Mesendoderm (in vitro differentiated cells): ENCODE data around the gene FBLN7.

Source experiments
- DNase-seq: peaks from one replicate; pipeline ENCODE4 v3.0.0; 2013
- H2AK5ac ChIP-seq: 2 replicates; pipeline ENCODE4 v1.6.1; 2013; ENCODE audit warnings: low read length, inconsistent platforms
- H2BK120ac ChIP-seq: 2 replicates; pipeline ENCODE4 v1.6.1; 2013; ENCODE audit warnings: low read depth, mild to moderate bottlenecking, low read length, moderate library complexity, mixed read lengths
- H2BK15ac ChIP-seq: replicated peaks from 2 replicates; pipeline ENCODE4 v1.6.1; 2013; ENCODE audit warnings: low read depth, mild to moderate bottlenecking, moderate library complexity
- H2BK5ac ChIP-seq: 2 replicates; pipeline ENCODE4 v1.6.1; 2013; ENCODE audit warnings: low read length, inconsistent platforms
- H3K18ac ChIP-seq: 2 replicates; pipeline ENCODE4 v1.6.1; 2013; ENCODE audit warnings: mild to moderate bottlenecking, low read length, mixed read lengths
- H3K23ac ChIP-seq: one replicate; pipeline ENCODE4 v1.6.1; 2013; ENCODE audit warnings: low read length
- H3K27ac ChIP-seq: 2 replicates; pipeline ENCODE4 v1.5.1; 2013; ENCODE audit warnings: low read depth, mild to moderate bottlenecking, inconsistent platforms, low read length, moderate library complexity
- H3K27me3 ChIP-seq: 2 replicates; pipeline ENCODE4 v1.6.1; 2013; ENCODE audit warnings: low read length, control low read depth, mild to moderate bottlenecking, inconsistent platforms; ENCODE audit not compliant: insufficient read depth, poor library complexity
- H3K36me3 ChIP-seq: 2 replicates; pipeline ENCODE4 v1.6.1; 2013; ENCODE audit warnings: low read length, inconsistent platforms; ENCODE audit not compliant: control insufficient read depth, insufficient read depth
- H3K4ac ChIP-seq: one replicate; pipeline ENCODE4 v1.6.1; 2013; ENCODE audit warnings: low read depth, mild to moderate bottlenecking, low read length, moderate library complexity
- H3K4me1 ChIP-seq: 2 replicates; pipeline ENCODE4 v1.6.1; 2013; ENCODE audit warnings: low read depth, low read length, inconsistent platforms; ENCODE audit not compliant: control insufficient read depth
- H3K4me2 ChIP-seq: 2 replicates; pipeline ENCODE4 v1.6.1; 2013; ENCODE audit warnings: low read length
- H3K4me3 ChIP-seq: 2 replicates; pipeline ENCODE4 v1.5.1; 2013; ENCODE audit warnings: mild to moderate bottlenecking, low read length
- H3K56ac ChIP-seq: one replicate; pipeline ENCODE4 v1.6.1; 2013; ENCODE audit warnings: low read length
- H3K79me1 ChIP-seq: 2 replicates; pipeline ENCODE4 v1.6.1; 2013; ENCODE audit warnings: low read length, inconsistent platforms
- H3K79me2 ChIP-seq: 2 replicates; pipeline ENCODE4 v1.6.1; 2013; ENCODE audit warnings: mild to moderate bottlenecking, low read length; ENCODE audit not compliant: control insufficient read depth, insufficient read depth
- H3K9ac ChIP-seq: 2 replicates; pipeline ENCODE4 v1.6.1; 2013; ENCODE audit warnings: low read length, inconsistent platforms
- H4K5ac ChIP-seq: one replicate; pipeline ENCODE4 v1.6.1; 2013; ENCODE audit warnings: low read length
- H4K8ac ChIP-seq: one replicate; pipeline ENCODE4 v1.6.1; 2013; ENCODE audit warnings: low read depth, mild to moderate bottlenecking, control low read depth, low read length, moderate library complexity
- WGBS: extraction: QIAGEN DNeasy Blood & Tissue Kit; methylation state at CpG from one replicate; pipeline ENCODE4 v1.1.7; 2013; ENCODE audit warnings: low lambda C conversion rate, missing lambda C conversion rate; ENCODE audit not compliant: insufficient coverage; ENCODE audit errors: extremely low coverage; 5-methylcytosine and 5-hydroxymethylcytosine counted together

The FBLN7 gene

GRCh38 chr2:112121682-112122254 lies 16.4 kb upstream of the FBLN7 start:
- Histone ChIP-seq H2BK120ac (no peak overlapping the region), H2AK5ac (no peak overlapping the region), H3K79me2 (no peaks in the 10 kb centered on the region), H3K36me3 (no peaks in the 10 kb centered on the region), H3K56ac (no peak overlapping the region), H3K4ac (no peak overlapping the region), H2BK15ac (no peak overlapping the region), H3K4me2 (no peak overlapping the region), H2BK5ac (no peak overlapping the region), H3K4me1 (no peaks in the 10 kb centered on the region), H3K23ac (no peak overlapping the region), H3K27me3 (no peaks in the 10 kb centered on the region), H3K27ac (no peak overlapping the region), H3K9ac (no peak overlapping the region), H4K8ac (no peak overlapping the region), H3K18ac (no peak overlapping the region), H4K5ac (no peak overlapping the region), H3K4me3 (no peak overlapping the region), H3K79me1 (no peaks in the 10 kb centered on the region)
- DNase-seq, result peak; percentile 42

GRCh38 chr2:112129060-112129459 lies 9.1 kb upstream of the FBLN7 start:
- Histone ChIP-seq H3K18ac (no peak overlapping the region), H2AK5ac (no peak overlapping the region), H3K9ac (no peak overlapping the region), H3K4me3 (no peak overlapping the region), H2BK15ac (no peak overlapping the region), H3K79me2 (no peaks in the 10 kb centered on the region), H3K27ac (no peak overlapping the region), H3K23ac (no peak overlapping the region), H3K79me1 (no peaks in the 10 kb centered on the region), H3K4me2 (no peak overlapping the region), H4K8ac (no peak overlapping the region), H3K4ac (no peak overlapping the region), H2BK120ac (no peak overlapping the region), H4K5ac (no peak overlapping the region), H2BK5ac (no peak overlapping the region), H3K27me3 (no peaks in the 10 kb centered on the region), H3K56ac (no peak overlapping the region), H3K4me1 (no peaks in the 10 kb centered on the region), H3K36me3 (no peaks in the 10 kb centered on the region)
- DNase-seq, result no peak
- WGBS, result no CpG with 5 or more reads among the region's 1 CpG

- peaks cover 6% of the 10 kb centered on the region for H3K27me3 ChIP-seq
- H3K4me3 ChIP-seq, result no peak overlapping the region
- no peak overlapping the region for H2AK5ac ChIP-seq
- no peak overlapping the region for H4K8ac ChIP-seq
- H4K5ac ChIP-seq, result no peak overlapping the region
- H2BK5ac ChIP-seq, result no peak overlapping the region
- no peak overlapping the region for H3K9ac ChIP-seq
- H3K79me1 ChIP-seq, result no peaks in the 10 kb centered on the region
- no peak overlapping the region for H3K18ac ChIP-seq
- H3K23ac ChIP-seq, result no peak overlapping the region
- no peak overlapping the region for H3K27ac ChIP-seq
- no peaks in the 10 kb centered on the region for H3K36me3 ChIP-seq
- no peaks in the 10 kb centered on the region for H3K79me2 ChIP-seq
- no peak for DNase-seq
- peaks cover 3% of the 10 kb centered on the region for H3K4me1 ChIP-seq
- no peak overlapping the region for H3K4me2 ChIP-seq
- no peak overlapping the region for H2BK15ac ChIP-seq
- H3K4ac ChIP-seq, result no peak overlapping the region
- H2BK120ac ChIP-seq, result no peak overlapping the region
- H3K56ac ChIP-seq, result no peak overlapping the region
Observed at GRCh38 chr2:112133344-112133743, 4.8 kb upstream of the FBLN7 start.

GRCh38 chr2:112134120-112134519 lies 4.1 kb upstream of the FBLN7 start:
- no peak overlapping the region for H4K8ac ChIP-seq
- H2AK5ac ChIP-seq, result no peak overlapping the region

GRCh38 chr2:112136096-112136495 lies 2.1 kb upstream of the FBLN7 start:
- DNase-seq, result no peak
- H2BK120ac ChIP-seq, result no peak overlapping the region
- no peak overlapping the region for H2AK5ac ChIP-seq
- peaks cover 3% of the 10 kb centered on the region for H3K4me1 ChIP-seq
- H3K18ac ChIP-seq, result no peak overlapping the region
- no peaks in the 10 kb centered on the region for H3K79me2 ChIP-seq
- no peak overlapping the region for H2BK15ac ChIP-seq
- no peak overlapping the region for H4K8ac ChIP-seq
- H3K27me3 ChIP-seq, result peaks cover 16% of the 10 kb centered on the region
- no peaks in the 10 kb centered on the region for H3K79me1 ChIP-seq
- H3K23ac ChIP-seq, result no peak overlapping the region
- no peak overlapping the region for H3K56ac ChIP-seq
- no peak overlapping the region for H3K4me2 ChIP-seq
- no CpG with 5 or more reads among the region's 5 CpGs for WGBS
- H2BK5ac ChIP-seq, result no peak overlapping the region
- H3K4me3 ChIP-seq, result no peak overlapping the region
- H3K9ac ChIP-seq, result no peak overlapping the region
- no peak overlapping the region for H4K5ac ChIP-seq
- H3K27ac ChIP-seq, result no peak overlapping the region
- H3K4ac ChIP-seq, result no peak overlapping the region
- H3K36me3 ChIP-seq, result no peaks in the 10 kb centered on the region

More at GRCh38 chr2:112134120-112134519, 4.1 kb upstream of the FBLN7 start:
- H3K27ac ChIP-seq, result no peak overlapping the region
- no peak overlapping the region for H3K4me2 ChIP-seq
- DNase-seq, result no peak
- H3K18ac ChIP-seq, result no peak overlapping the region
- no peak overlapping the region for H3K56ac ChIP-seq
- no peaks in the 10 kb centered on the region for H3K36me3 ChIP-seq
- H3K9ac ChIP-seq, result no peak overlapping the region
- no peak overlapping the region for H2BK5ac ChIP-seq
- no peak overlapping the region for H3K4ac ChIP-seq
- no peak overlapping the region for H2BK120ac ChIP-seq
- WGBS, result no CpG with 5 or more reads among the region's 4 CpGs
- H3K23ac ChIP-seq, result no peak overlapping the region
- H3K27me3 ChIP-seq, result peaks cover 6% of the 10 kb centered on the region
- H4K5ac ChIP-seq, result no peak overlapping the region
- no peak overlapping the region for H2BK15ac ChIP-seq
- no peak overlapping the region for H3K4me3 ChIP-seq
- no peaks in the 10 kb centered on the region for H3K79me1 ChIP-seq
- H3K79me2 ChIP-seq, result no peaks in the 10 kb centered on the region
- peaks cover 3% of the 10 kb centered on the region for H3K4me1 ChIP-seq

- H3K4me2 ChIP-seq, result peak overlapping the region; percentile 71
- peak overlapping the region; percentile 65 for H3K56ac ChIP-seq
- H3K4me3 ChIP-seq, result peak overlapping the region; percentile 32
- no peaks in the 10 kb centered on the region for H3K79me2 ChIP-seq
- H3K79me1 ChIP-seq, result no peaks in the 10 kb centered on the region
- H4K5ac ChIP-seq, result no peak overlapping the region
- peaks cover 3% of the 10 kb centered on the region for H3K4me1 ChIP-seq
- H2BK120ac ChIP-seq, result no peak overlapping the region
- H2AK5ac ChIP-seq, result no peak overlapping the region
- no peak overlapping the region for H3K4ac ChIP-seq
- no peak overlapping the region for H3K18ac ChIP-seq
- no peak overlapping the region for H4K8ac ChIP-seq
- peak overlapping the region; percentile 27 for H3K9ac ChIP-seq
- H3K27ac ChIP-seq, result no peak overlapping the region
- no peak overlapping the region for H2BK15ac ChIP-seq
- no peak overlapping the region for H2BK5ac ChIP-seq
- H3K36me3 ChIP-seq, result no peaks in the 10 kb centered on the region
- no peak overlapping the region for H3K23ac ChIP-seq
- WGBS, result no CpG with 5 or more reads among the region's 15 CpGs
- DNase-seq, result peak; percentile 33
- H3K27me3 ChIP-seq, result peaks cover 19% of the 10 kb centered on the region
Observed at GRCh38 chr2:112137516-112138158, 548 bp upstream of the FBLN7 start.
